Type B pancreatic cell (in vitro differentiated cells): ENCODE data around the gene KRT39. TPM values are rescaled to one million over a fixed set of nuclear protein-coding genes. Genes with fewer than 3 reads are reported as not detected.

Experiments
- DNase-seq: peaks from one replicate; pipeline ENCODE4 v3.0.0; 2021; ENCODE audit warnings: mixed read lengths; ENCODE audit not compliant: unreplicated experiment; ENCODE audit errors: extremely low spot score
- H3K27ac Mint-ChIP-seq: 2 replicates; pipeline ENCODE4 v1.8.0; 2021; ENCODE audit warnings: mild to moderate bottlenecking, mixed read lengths
- H3K27me3 Mint-ChIP-seq: 2 replicates; pipeline ENCODE4 v1.8.0; 2021; ENCODE audit warnings: mixed read lengths
- H3K36me3 Mint-ChIP-seq: 2 replicates; pipeline ENCODE4 v1.8.0; 2021; ENCODE audit warnings: mixed read lengths
- H3K4me1 Mint-ChIP-seq: one replicate; pipeline ENCODE4 v1.8.0; 2021; ENCODE audit warnings: mixed read lengths; ENCODE audit not compliant: unreplicated experiment
- H3K4me3 Mint-ChIP-seq: 2 replicates; pipeline ENCODE4 v1.8.0; 2021; ENCODE audit warnings: mild to moderate bottlenecking, mixed read lengths
- H3K9me3 Mint-ChIP-seq: 2 replicates; pipeline ENCODE4 v1.8.0; 2021; ENCODE audit warnings: mixed read lengths
- total RNA-seq: library from RNA; stranded (reverse); gene quantifications from 2 replicates; pipeline ENCODE4 v1.2.1, GENCODE V29; 2021; ENCODE audit warnings: low replicate concordance
- TF ChIP-seq, protein P1 (sequence below): fragments of 200-600 bp; sonication (generic); conservative IDR thresholded peaks from 2 replicates; pipeline ENCODE4 v1.5.0; 2021; ENCODE audit warnings: antibody characterized with exemption, mild to moderate bottlenecking

Gene KRT39
- total RNA-seq, 1 donor from 2014 or later = 0.70 TPM

DNA sequence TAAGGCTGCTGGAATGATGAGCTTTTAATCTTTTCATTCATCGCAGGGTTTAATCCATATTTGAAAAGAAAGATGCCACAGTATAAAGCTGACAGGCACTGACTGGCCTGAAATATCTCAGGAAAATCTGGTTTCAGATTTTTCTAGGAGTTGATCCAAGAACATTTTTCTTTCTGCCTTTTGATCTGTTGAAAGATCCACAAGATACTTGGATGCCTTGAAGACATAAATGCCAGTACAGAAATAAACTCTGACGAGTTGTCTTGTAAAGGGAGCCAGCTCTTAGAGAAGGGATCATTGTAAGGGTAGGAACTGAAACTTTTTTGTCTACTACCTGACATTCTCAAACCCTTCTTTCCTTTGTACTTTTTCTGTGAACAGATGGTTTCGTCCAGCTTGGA is 56.3 kb downstream of the KRT39 start:
- no peak for DNase-seq
- TF ChIP-seq, protein P1, sequence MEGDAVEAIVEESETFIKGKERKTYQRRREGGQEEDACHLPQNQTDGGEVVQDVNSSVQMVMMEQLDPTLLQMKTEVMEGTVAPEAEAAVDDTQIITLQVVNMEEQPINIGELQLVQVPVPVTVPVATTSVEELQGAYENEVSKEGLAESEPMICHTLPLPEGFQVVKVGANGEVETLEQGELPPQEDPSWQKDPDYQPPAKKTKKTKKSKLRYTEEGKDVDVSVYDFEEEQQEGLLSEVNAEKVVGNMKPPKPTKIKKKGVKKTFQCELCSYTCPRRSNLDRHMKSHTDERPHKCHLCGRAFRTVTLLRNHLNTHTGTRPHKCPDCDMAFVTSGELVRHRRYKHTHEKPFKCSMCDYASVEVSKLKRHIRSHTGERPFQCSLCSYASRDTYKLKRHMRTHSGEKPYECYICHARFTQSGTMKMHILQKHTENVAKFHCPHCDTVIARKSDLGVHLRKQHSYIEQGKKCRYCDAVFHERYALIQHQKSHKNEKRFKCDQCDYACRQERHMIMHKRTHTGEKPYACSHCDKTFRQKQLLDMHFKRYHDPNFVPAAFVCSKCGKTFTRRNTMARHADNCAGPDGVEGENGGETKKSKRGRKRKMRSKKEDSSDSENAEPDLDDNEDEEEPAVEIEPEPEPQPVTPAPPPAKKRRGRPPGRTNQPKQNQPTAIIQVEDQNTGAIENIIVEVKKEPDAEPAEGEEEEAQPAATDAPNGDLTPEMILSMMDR = no peak
- no peaks in the 10 kb centered on the region for H3K9me3 Mint-ChIP-seq
- peaks cover 22% of the 10 kb centered on the region for H3K4me1 Mint-ChIP-seq
- H3K36me3 Mint-ChIP-seq = no peaks in the 10 kb centered on the region
- peak overlapping the region; percentile 94 for H3K27ac Mint-ChIP-seq
- H3K4me3 Mint-ChIP-seq = peak overlapping the region; percentile 46
- H3K27me3 Mint-ChIP-seq = no peaks in the 10 kb centered on the region

DNA sequence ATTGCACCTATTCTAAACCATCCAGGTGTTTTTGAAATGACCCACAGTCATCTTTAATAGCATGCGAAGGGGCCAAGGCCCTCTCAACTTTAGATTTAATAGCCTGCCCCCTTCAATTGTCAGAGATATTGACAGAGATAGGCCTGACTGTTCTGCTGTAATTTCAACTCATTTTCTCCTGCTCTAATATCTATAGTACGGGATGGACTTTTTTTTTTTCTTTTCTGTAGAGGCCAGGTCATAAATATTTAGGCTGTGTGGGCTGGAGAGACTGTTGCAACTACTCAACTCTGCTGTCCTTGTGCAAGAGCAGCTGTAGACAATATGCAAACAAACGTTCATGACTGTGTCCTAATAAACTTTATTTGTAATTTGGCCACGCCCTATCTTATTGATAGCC is 57.0 kb downstream of the KRT39 start:
- TF ChIP-seq, protein P1 = no peak
- H3K9me3 Mint-ChIP-seq = no peaks in the 10 kb centered on the region

DNA sequence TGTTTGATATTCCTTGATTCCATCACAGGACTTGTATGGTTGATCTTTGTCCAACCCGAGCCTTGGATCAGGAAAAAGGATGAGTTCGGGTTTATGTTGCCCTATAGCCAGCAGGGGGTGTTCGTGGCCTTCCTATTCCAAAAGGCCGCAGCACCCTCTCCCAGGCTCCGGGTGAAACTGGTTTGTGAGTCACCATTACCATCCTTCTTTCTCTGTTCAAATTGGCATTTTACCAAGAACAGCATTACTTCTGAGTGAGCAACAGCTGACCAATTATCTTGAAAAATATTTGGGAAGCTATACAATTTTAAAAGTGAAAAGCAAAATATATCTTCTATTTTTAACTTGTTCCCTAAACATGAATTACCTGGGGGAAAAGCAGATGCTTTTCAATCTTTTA is 57.4 kb downstream of the KRT39 start:
- Mint-ChIP-seq H3K9me3 (no peaks in the 10 kb centered on the region), H3K4me1 (peaks cover 25% of the 10 kb centered on the region), H3K4me3 (peak overlapping the region; percentile 43), H3K27ac (peak overlapping the region; percentile 94), H3K27me3 (peaks cover 3% of the 10 kb centered on the region), H3K36me3 (peaks cover 3% of the 10 kb centered on the region)
- TF ChIP-seq, protein P1 = peak; percentile 87
- peak; percentile 79 for DNase-seq

More for the DNA sequence above, 57.0 kb downstream of the KRT39 start:
- Mint-ChIP-seq H3K4me3 (peak overlapping the region; percentile 46), H3K4me1 (peaks cover 22% of the 10 kb centered on the region), H3K36me3 (no peaks in the 10 kb centered on the region), H3K27ac (peak overlapping the region; percentile 94), H3K27me3 (no peaks in the 10 kb centered on the region)
- no peak for DNase-seq

Other genes starting within 250 kb of the KRT39 start
- not detected in 2 replicates for gene KRT25, start 211.6 kb downstream of the KRT39 start, total RNA-seq
- gene KRT26, start 194.7 kb downstream of the KRT39 start, total RNA-seq = not detected in 2 replicates
- not detected in 2 replicates for gene KRT27, start 184.4 kb downstream of the KRT39 start, total RNA-seq
- 0.21 TPM in 1 of 2 replicates, not detected in the other for gene KRT28, start 167.0 kb downstream of the KRT39 start, total RNA-seq
- 60.2 and 83.0 TPM in 2 replicates for gene KRT10, start 144.3 kb downstream of the KRT39 start, total RNA-seq
- not detected in 2 replicates for gene KRT12, start 99.7 kb downstream of the KRT39 start, total RNA-seq
- 13.0 and 41.9 TPM in 2 replicates for gene KRT20, start 81.7 kb downstream of the KRT39 start, total RNA-seq
- gene KRT23, start 29.3 kb downstream of the KRT39 start, total RNA-seq = 49.7 and 464 TPM in 2 replicates
- 2.3 and 5.5 TPM in 2 replicates for gene KRT40, start 17.4 kb upstream of the KRT39 start, total RNA-seq
- gene KRTAP3-3, start 27.2 kb upstream of the KRT39 start, total RNA-seq = not detected in 2 replicates
- gene KRTAP3-2, start 33.0 kb upstream of the KRT39 start, total RNA-seq = not detected in 2 replicates
- 1.7 TPM in 1 of 2 replicates, not detected in the other for gene KRTAP3-1, start 42.2 kb upstream of the KRT39 start, total RNA-seq
- not detected in 2 replicates for gene KRTAP1-5, start 60.3 kb upstream of the KRT39 start, total RNA-seq
- not detected in 2 replicates for gene KRTAP1-4, start 63.2 kb upstream of the KRT39 start, total RNA-seq
- gene KRTAP1-3, start 67.9 kb upstream of the KRT39 start, total RNA-seq = not detected in 2 replicates
- gene KRTAP1-1, start 74.5 kb upstream of the KRT39 start, total RNA-seq = not detected in 2 replicates
- gene KRTAP2-1, start 80.4 kb upstream of the KRT39 start, total RNA-seq = not detected in 2 replicates
- not detected in 2 replicates for gene KRTAP2-2, start 88.3 kb upstream of the KRT39 start, total RNA-seq
- 0.98 TPM in 1 of 2 replicates, not detected in the other for gene KRTAP2-3, start 93.2 kb upstream of the KRT39 start, total RNA-seq
- gene KRTAP2-4, start 98.9 kb upstream of the KRT39 start, total RNA-seq = not detected in 2 replicates
- gene KRTAP4-7, start 117.2 kb upstream of the KRT39 start, total RNA-seq = not detected in 2 replicates
- gene KRTAP4-8, start 131.2 kb upstream of the KRT39 start, total RNA-seq = not detected in 2 replicates
- gene KRTAP4-16, start 135.3 kb upstream of the KRT39 start, total RNA-seq = not detected in 2 replicates
- gene KRTAP4-9, start 138.4 kb upstream of the KRT39 start, total RNA-seq = not detected in 2 replicates
- gene KRTAP4-11, start 151.4 kb upstream of the KRT39 start, total RNA-seq = not detected in 2 replicates
- not detected in 2 replicates for gene KRTAP4-12, start 157.2 kb upstream of the KRT39 start, total RNA-seq
- gene KRTAP4-6, start 173.6 kb upstream of the KRT39 start, total RNA-seq = not detected in 2 replicates
- not detected in 2 replicates for gene KRTAP4-5, start 182.9 kb upstream of the KRT39 start, total RNA-seq
- not detected in 2 replicates for gene KRTAP4-4, start 193.8 kb upstream of the KRT39 start, total RNA-seq
- not detected in 2 replicates for gene KRTAP4-3, start 201.3 kb upstream of the KRT39 start, total RNA-seq
- gene KRTAP4-2, start 211.3 kb upstream of the KRT39 start, total RNA-seq = not detected in 2 replicates
- not detected in 2 replicates for gene KRTAP4-1, start 218.0 kb upstream of the KRT39 start, total RNA-seq
- not detected in 2 replicates for gene KRTAP9-1, start 222.9 kb upstream of the KRT39 start, total RNA-seq